Vagina (tissue), 2 donors: ENCODE measurements around the gene CCDC71L. TPM values are rescaled to one million over a fixed set of nuclear protein-coding genes. Genes with fewer than 3 reads are reported as not detected.

Experiments
- DNase-seq, 2 donors: peaks; one replicate each; pipeline ENCODE4 v3.0.0-alpha.2; 2017; ENCODE audit errors: extremely low spot score in 2 of 2
- H3K27ac ChIP-seq: fragments of 200-600 bp; sonication (generic); one replicate; pipeline ENCODE4 v1.5.1; 2019
- H3K27me3 ChIP-seq: fragments of 200-600 bp; sonication (generic); one replicate; pipeline ENCODE4 v1.5.1; 2019
- H3K36me3 ChIP-seq, 2 donors: fragments of 200-600 bp; sonication (generic); one replicate each; pipeline ENCODE4 v1.5.1; 2017 to 2019
- H3K4me1 ChIP-seq: fragments of 200-600 bp; sonication (generic); one replicate; pipeline ENCODE4 v1.5.1; 2019
- H3K4me3 ChIP-seq, 2 donors: fragments of 200-600 bp; sonication (generic); 1 replicate in 1 of 2; 2 replicates in 1 of 2; pipeline ENCODE4 v1.5.1; 2016 to 2019
- H3K9me3 ChIP-seq: fragments of 200-600 bp; sonication (generic); one replicate; pipeline ENCODE4 v1.5.1; 2019
- CTCF ChIP-seq, 3 experiments: fragments of 450-650 bp in 2 of 3; fragments of 200-600 bp in 1 of 3; sonication (generic) in 1 of 3; IDR thresholded peaks; one replicate each; pipeline ENCODE4 v1.5.1; 2017 to 2019; ENCODE audit warnings: antibody characterized with exemption in 3 of 3, mild to moderate bottlenecking in 2 of 3, moderate library complexity in 2 of 3
- POLR2A ChIP-seq, 2 donors: fragments of 450-650 bp; IDR thresholded peaks; one replicate each; pipeline ENCODE4 v1.6.1; 2017; ENCODE audit warnings: antibody characterized with exemption in 2 of 2, mild to moderate bottlenecking in 2 of 2, moderate library complexity in 2 of 2
- POLR2AphosphoS5 ChIP-seq, 2 donors: sonication (generic); formaldehyde crosslinking; IDR thresholded peaks; one replicate each; pipeline ENCODE4 v1.9.0; 2017; ENCODE audit warnings: antibody characterized with exemption in 2 of 2, mild to moderate bottlenecking in 2 of 2, low read depth in 1 of 2; ENCODE audit not compliant: insufficient read depth in 1 of 2
- intact Hi-C: fragments of 100-400 bp; cut with DNase I; formaldehyde crosslinking; loops from one replicate; pipeline ENCODE4 v1.15.1; 2023
- total RNA-seq: library from RNA; depleted of rRNA; stranded (reverse); fragments of >200 nt; gene quantifications from one replicate; pipeline ENCODE4 v1.2.3, GENCODE V29; 2016

The CCDC71L gene
- total RNA-seq, 1 donor from 2014 or later = 52.5 TPM

- Histone ChIP-seq H3K27ac (no peak overlapping the region), H3K36me3 (no peaks in the 10 kb centered on the region), H3K4me1 (no peaks in the 10 kb centered on the region), H3K4me3 (no peak overlapping the region), H3K9me3 (no peaks in the 10 kb centered on the region), H3K27me3 (no peaks in the 10 kb centered on the region)
- DNase-seq = no peak
- TF ChIP-seq POLR2A (IDR thresholded peaks at IDR 0.05) (no peak), POLR2AphosphoS5 (IDR thresholded peaks at IDR 0.05; ENCODE audit: insufficient read depth in 1 of 2, low read depth in 1 of 2) (no peak), CTCF (IDR thresholded peaks at IDR 0.05) (no peak)
- intact Hi-C loops = no loop called here
Observed at GRCh38 chr7:106639476-106640334, 21.3 kb downstream of the CCDC71L start.

GRCh38 chr7:106635411-106635810, 25.5 kb downstream of the CCDC71L start:
- TF ChIP-seq POLR2AphosphoS5 (IDR thresholded peaks at IDR 0.05; ENCODE audit: insufficient read depth in 1 of 2, low read depth in 1 of 2) = no peak
- TF ChIP-seq CTCF (IDR thresholded peaks at IDR 0.05) = no peak
- no peak for TF ChIP-seq POLR2A (IDR thresholded peaks at IDR 0.05)
- intact Hi-C loops = no loop called here
- Histone ChIP-seq H3K4me3 (no peak overlapping the region), H3K9me3 (no peaks in the 10 kb centered on the region), H3K36me3 (no peaks in the 10 kb centered on the region), H3K27me3 (no peaks in the 10 kb centered on the region), H3K4me1 (no peaks in the 10 kb centered on the region), H3K27ac (no peak overlapping the region)
- no peak for DNase-seq

GRCh38 chr7:106634958-106635357, 26.0 kb downstream of the CCDC71L start:
- DNase-seq = no peak
- TF ChIP-seq POLR2A (IDR thresholded peaks at IDR 0.05) = no peak
- TF ChIP-seq CTCF (IDR thresholded peaks at IDR 0.05) = no peak
- TF ChIP-seq POLR2AphosphoS5 (IDR thresholded peaks at IDR 0.05; ENCODE audit: insufficient read depth in 1 of 2, low read depth in 1 of 2) = no peak
- H3K4me1 ChIP-seq = no peaks in the 10 kb centered on the region
- H3K9me3 ChIP-seq = no peaks in the 10 kb centered on the region
- H3K27ac ChIP-seq = no peak overlapping the region
- H3K4me3 ChIP-seq = no peak overlapping the region
- intact Hi-C loops = no loop called here
- no peaks in the 10 kb centered on the region for H3K27me3 ChIP-seq
- no peaks in the 10 kb centered on the region for H3K36me3 ChIP-seq

GRCh38 chr7:106630648-106631047, 30.3 kb downstream of the CCDC71L start:
- Histone ChIP-seq H3K4me1 (no peaks in the 10 kb centered on the region), H3K27ac (no peak overlapping the region), H3K36me3 (no peaks in the 10 kb centered on the region), H3K27me3 (no peaks in the 10 kb centered on the region), H3K9me3 (no peaks in the 10 kb centered on the region), H3K4me3 (no peak overlapping the region)
- intact Hi-C loops = no loop called here
- TF ChIP-seq CTCF (IDR thresholded peaks at IDR 0.05) (no peak), POLR2A (IDR thresholded peaks at IDR 0.05) (no peak), POLR2AphosphoS5 (IDR thresholded peaks at IDR 0.05; ENCODE audit: insufficient read depth in 1 of 2, low read depth in 1 of 2) (no peak)
- DNase-seq = no peak

GRCh38 chr7:106629516-106629915, 31.4 kb downstream of the CCDC71L start:
- Histone ChIP-seq H3K4me1 (no peaks in the 10 kb centered on the region), H3K27ac (no peak overlapping the region), H3K36me3 (no peaks in the 10 kb centered on the region), H3K4me3 (no peak overlapping the region), H3K27me3 (no peaks in the 10 kb centered on the region), H3K9me3 (no peaks in the 10 kb centered on the region)
- DNase-seq = no peak
- TF ChIP-seq POLR2AphosphoS5 (IDR thresholded peaks at IDR 0.05; ENCODE audit: insufficient read depth in 1 of 2, low read depth in 1 of 2) = no peak
- no peak for TF ChIP-seq CTCF (IDR thresholded peaks at IDR 0.05)
- no peak for TF ChIP-seq POLR2A (IDR thresholded peaks at IDR 0.05)
- intact Hi-C loops = no loop called here
